Lower leg skin (tissue), 3 donors: ENCODE data around the gene ACTN4.

ENCODE experiments used
- POLR2A ChIP-seq, 2 donors: fragments of 450-650 bp; IDR thresholded peaks; one replicate each; pipeline ENCODE4 v1.6.1; 2016 to 2017; ENCODE audit warnings: antibody characterized with exemption in 2 of 2, mild to moderate bottlenecking in 1 of 2, moderate library complexity in 1 of 2
- TF ChIP-seq, protein P1 (sequence below), 3 donors: fragments of 450-650 bp; IDR thresholded peaks; one replicate each; pipeline ENCODE4 v1.5.1; 2016; ENCODE audit warnings: antibody characterized with exemption in 3 of 3, mild to moderate bottlenecking in 3 of 3, moderate library complexity in 2 of 3

GRCh38 chr19:38662537-38663155 is 15.2 kb downstream of the ACTN4 start:
- TF ChIP-seq, protein P1, sequence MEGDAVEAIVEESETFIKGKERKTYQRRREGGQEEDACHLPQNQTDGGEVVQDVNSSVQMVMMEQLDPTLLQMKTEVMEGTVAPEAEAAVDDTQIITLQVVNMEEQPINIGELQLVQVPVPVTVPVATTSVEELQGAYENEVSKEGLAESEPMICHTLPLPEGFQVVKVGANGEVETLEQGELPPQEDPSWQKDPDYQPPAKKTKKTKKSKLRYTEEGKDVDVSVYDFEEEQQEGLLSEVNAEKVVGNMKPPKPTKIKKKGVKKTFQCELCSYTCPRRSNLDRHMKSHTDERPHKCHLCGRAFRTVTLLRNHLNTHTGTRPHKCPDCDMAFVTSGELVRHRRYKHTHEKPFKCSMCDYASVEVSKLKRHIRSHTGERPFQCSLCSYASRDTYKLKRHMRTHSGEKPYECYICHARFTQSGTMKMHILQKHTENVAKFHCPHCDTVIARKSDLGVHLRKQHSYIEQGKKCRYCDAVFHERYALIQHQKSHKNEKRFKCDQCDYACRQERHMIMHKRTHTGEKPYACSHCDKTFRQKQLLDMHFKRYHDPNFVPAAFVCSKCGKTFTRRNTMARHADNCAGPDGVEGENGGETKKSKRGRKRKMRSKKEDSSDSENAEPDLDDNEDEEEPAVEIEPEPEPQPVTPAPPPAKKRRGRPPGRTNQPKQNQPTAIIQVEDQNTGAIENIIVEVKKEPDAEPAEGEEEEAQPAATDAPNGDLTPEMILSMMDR (IDR thresholded peaks at IDR 0.05): no peak
- no peak for TF ChIP-seq POLR2A (IDR thresholded peaks at IDR 0.05)
